ENCODE results near the gene SMIM41. TPM values are rescaled to one million over a fixed set of nuclear protein-coding genes. Genes with fewer than 3 reads are reported as not detected.

The SMIM41 gene
- total RNA-seq, 1 donor: under 0.01 TPM

- TF ChIP-seq CTCF (IDR thresholded peaks at IDR 0.05; ENCODE audit: extremely low read depth, low read depth, low read length): no peak
- no peaks in the 10 kb centered on the region for H3K9me3 ChIP-seq (ENCODE audit: low read depth, low read length)
- no peaks in the 10 kb centered on the region for H3K27me3 ChIP-seq (ENCODE audit: insufficient read depth, low read length)
- H3K36me3 ChIP-seq (ENCODE audit: insufficient read depth, low read length): no peaks in the 10 kb centered on the region
- DNase-seq (ENCODE audit: insufficient read length, low spot score, missing footprints): no peak
- H3K27ac ChIP-seq (ENCODE audit: low read depth, low read length): peak overlapping the region; percentile 97
- H3K79me2 ChIP-seq (ENCODE audit: insufficient read depth, low read length): peaks cover 4% of the 10 kb centered on the region
- H3K4me3 ChIP-seq (ENCODE audit: insufficient read depth, low read length): no peak overlapping the region
- no peak overlapping the region for H3K4me2 ChIP-seq (ENCODE audit: insufficient read depth, low read length)
- H4K20me1 ChIP-seq (ENCODE audit: insufficient read depth, low read length): no peaks in the 10 kb centered on the region
- H3K4me1 ChIP-seq (ENCODE audit: insufficient read depth, low read length): peaks cover 28% of the 10 kb centered on the region
- no peak overlapping the region for H2AFZ ChIP-seq (ENCODE audit: low read length)
Observed at GRCh38 chr12:52045794-52046199, 33.7 kb upstream of the SMIM41 start.

GRCh38 chr12:52046859-52047258 lies 32.6 kb upstream of the SMIM41 start:
- no peak for TF ChIP-seq CTCF (IDR thresholded peaks at IDR 0.05; ENCODE audit: extremely low read depth, low read depth, low read length)
- no peaks in the 10 kb centered on the region for H4K20me1 ChIP-seq (ENCODE audit: insufficient read depth, low read length)
- no peak overlapping the region for H3K4me2 ChIP-seq (ENCODE audit: insufficient read depth, low read length)
- DNase-seq (ENCODE audit: insufficient read length, low spot score, missing footprints): no peak
- H3K27ac ChIP-seq (ENCODE audit: low read depth, low read length): no peak overlapping the region
- peaks cover 10% of the 10 kb centered on the region for H3K79me2 ChIP-seq (ENCODE audit: insufficient read depth, low read length)
- peaks cover 33% of the 10 kb centered on the region for H3K4me1 ChIP-seq (ENCODE audit: insufficient read depth, low read length)
- H3K27me3 ChIP-seq (ENCODE audit: insufficient read depth, low read length): no peaks in the 10 kb centered on the region
- no peaks in the 10 kb centered on the region for H3K36me3 ChIP-seq (ENCODE audit: insufficient read depth, low read length)
- no peak overlapping the region for H2AFZ ChIP-seq (ENCODE audit: low read length)
- H3K4me3 ChIP-seq (ENCODE audit: insufficient read depth, low read length): no peak overlapping the region
- no peaks in the 10 kb centered on the region for H3K9me3 ChIP-seq (ENCODE audit: low read depth, low read length)

GRCh38 chr12:52049286-52049685 lies 30.2 kb upstream of the SMIM41 start:
- DNase-seq (ENCODE audit: insufficient read length, low spot score, missing footprints): no peak
- Histone ChIP-seq H3K4me2 (ENCODE audit: insufficient read depth, low read length) (no peak overlapping the region), H4K20me1 (ENCODE audit: insufficient read depth, low read length) (peaks cover 8% of the 10 kb centered on the region), H3K9me3 (ENCODE audit: low read depth, low read length) (no peaks in the 10 kb centered on the region), H3K27me3 (ENCODE audit: insufficient read depth, low read length) (no peaks in the 10 kb centered on the region), H3K4me1 (ENCODE audit: insufficient read depth, low read length) (peaks cover 31% of the 10 kb centered on the region), H3K4me3 (ENCODE audit: insufficient read depth, low read length) (no peak overlapping the region), H3K79me2 (ENCODE audit: insufficient read depth, low read length) (peaks cover 25% of the 10 kb centered on the region), H2AFZ (ENCODE audit: low read length) (no peak overlapping the region), H3K27ac (ENCODE audit: low read depth, low read length) (peak overlapping the region; percentile 95), H3K36me3 (ENCODE audit: insufficient read depth, low read length) (peaks cover 3% of the 10 kb centered on the region)
- no peak for TF ChIP-seq CTCF (IDR thresholded peaks at IDR 0.05; ENCODE audit: extremely low read depth, low read depth, low read length)

GRCh38 chr12:52049688-52050087 lies 29.8 kb upstream of the SMIM41 start:
- H3K79me2 ChIP-seq (ENCODE audit: insufficient read depth, low read length): peaks cover 25% of the 10 kb centered on the region
- peaks cover 8% of the 10 kb centered on the region for H4K20me1 ChIP-seq (ENCODE audit: insufficient read depth, low read length)
- H3K4me1 ChIP-seq (ENCODE audit: insufficient read depth, low read length): peaks cover 28% of the 10 kb centered on the region
- no peak overlapping the region for H3K4me3 ChIP-seq (ENCODE audit: insufficient read depth, low read length)
- peak overlapping the region; percentile 94 for H3K4me2 ChIP-seq (ENCODE audit: insufficient read depth, low read length)
- H2AFZ ChIP-seq (ENCODE audit: low read length): no peak overlapping the region
- no peak for DNase-seq (ENCODE audit: insufficient read length, low spot score, missing footprints)
- no peaks in the 10 kb centered on the region for H3K9me3 ChIP-seq (ENCODE audit: low read depth, low read length)
- no peaks in the 10 kb centered on the region for H3K27me3 ChIP-seq (ENCODE audit: insufficient read depth, low read length)
- TF ChIP-seq CTCF (IDR thresholded peaks at IDR 0.05; ENCODE audit: extremely low read depth, low read depth, low read length): no peak
- H3K36me3 ChIP-seq (ENCODE audit: insufficient read depth, low read length): peaks cover 5% of the 10 kb centered on the region
- H3K27ac ChIP-seq (ENCODE audit: low read depth, low read length): peak overlapping the region; percentile 95

Data from osteoblast (primary cell).